IMR-90 (cell line): Measurements from ENCODE around the gene ZNF467. TPM values are rescaled to one million over a fixed set of nuclear protein-coding genes. Genes with fewer than 3 reads are reported as not detected.

Experiments used
- ATAC-seq: fragments of 200-7000 bp; cut with Tn5 transposase; 2 replicates; pipeline ENCODE4 v1.9.1; 2020; ENCODE audit warnings: low read depth, mild to moderate bottlenecking, moderate library complexity
- BruUV-seq: library from RNA; stranded (reverse); fragments of 400-500 nt; replicated peaks from 2 replicates; lab custom pipeline; 2021; lab: Mats Ljungman, UMichigan
- CTCF ChIA-PET: fragments of 300-600 bp; formaldehyde crosslinking; extraction: SDS; loops from one replicate; lab custom pipeline; 2021; ENCODE audit warnings: antibody characterized with exemption; lab: Yijun Ruan, JAX
- POLR2A ChIA-PET: fragments of 300-600 bp; sonication (Branson Sonifier 250); formaldehyde crosslinking; loops from one replicate; lab custom pipeline; 2022; ENCODE audit warnings: antibody characterized with exemption; ENCODE audit not compliant: unreplicated experiment; lab: Charles Lee
- DNase-seq: peaks from one replicate; pipeline ENCODE4 v3.0.0; 2013
- H2AFZ ChIP-seq: replicated peaks from 2 replicates; pipeline ENCODE3; 2013; ENCODE audit warnings: low read length, mild to moderate bottlenecking; ENCODE audit not compliant: poor library complexity
- H2AK5ac ChIP-seq: 2 replicates; pipeline ENCODE4 v1.6.1; 2013; ENCODE audit warnings: low read depth, low read length, inconsistent platforms
- H2AK9ac ChIP-seq: replicated peaks from 2 replicates; pipeline ENCODE3; 2013; ENCODE audit warnings: mild to moderate bottlenecking, low read depth, low read length, moderate library complexity; ENCODE audit not compliant: poor library complexity
- H2BK120ac ChIP-seq: 2 replicates; pipeline ENCODE4 v1.6.1; 2013; ENCODE audit warnings: low read depth, low read length, inconsistent platforms
- H2BK15ac ChIP-seq: 3 replicates; pipeline ENCODE4 v1.6.1; 2013; ENCODE audit warnings: low read depth, low read length, inconsistent platforms
- H2BK20ac ChIP-seq: 2 replicates; pipeline ENCODE4 v1.6.1; 2013; ENCODE audit warnings: low read depth, mild to moderate bottlenecking, inconsistent platforms, low read length, moderate library complexity
- H2BK5ac ChIP-seq: 2 replicates; pipeline ENCODE4 v1.6.1; 2013; ENCODE audit warnings: mild to moderate bottlenecking, low read depth, low read length, inconsistent platforms; ENCODE audit not compliant: poor library complexity, severe bottlenecking
- H3K14ac ChIP-seq: replicated peaks from 2 replicates; pipeline ENCODE4 v1.6.1; 2013; ENCODE audit warnings: low read depth, low read length, inconsistent platforms
- H3K18ac ChIP-seq: 2 replicates; pipeline ENCODE4 v1.6.1; 2013; ENCODE audit warnings: low read depth, low read length, control low read depth
- H3K23ac ChIP-seq: 2 replicates; pipeline ENCODE4 v1.6.1; 2013; ENCODE audit warnings: low read depth, low read length, inconsistent platforms
- H3K27ac ChIP-seq: 2 replicates; pipeline ENCODE4 v1.5.1; 2013; ENCODE audit warnings: mild to moderate bottlenecking, control low read depth, low read length; ENCODE audit not compliant: insufficient read depth
- H3K27me3 ChIP-seq: 2 replicates; pipeline ENCODE4 v1.6.1; 2013; ENCODE audit warnings: low read length; ENCODE audit not compliant: control insufficient read depth, insufficient read depth
- H3K36me3 ChIP-seq: 2 replicates; pipeline ENCODE4 v1.6.1; 2013; ENCODE audit warnings: low read length, mixed read lengths; ENCODE audit not compliant: control insufficient read depth, insufficient read depth
- H3K4ac ChIP-seq: 2 replicates; pipeline ENCODE4 v1.6.1; 2013; ENCODE audit warnings: low read depth, low read length, inconsistent platforms
- H3K4me1 ChIP-seq: 2 replicates; pipeline ENCODE4 v1.6.1; 2013; ENCODE audit warnings: low read length, mixed read lengths; ENCODE audit not compliant: control insufficient read depth, insufficient read depth
- H3K4me2 ChIP-seq: 2 replicates; pipeline ENCODE4 v1.6.1; 2013; ENCODE audit warnings: low read depth, mild to moderate bottlenecking, control low read depth, low read length, moderate library complexity
- H3K4me3 ChIP-seq: 2 replicates; pipeline ENCODE4 v1.5.1; 2013; ENCODE audit warnings: low read depth, mild to moderate bottlenecking, control low read depth, low read length, moderate library complexity; ENCODE audit not compliant: insufficient read depth
- H3K56ac ChIP-seq: 2 replicates; pipeline ENCODE4 v1.6.1; 2013; ENCODE audit warnings: low read length, inconsistent platforms; ENCODE audit not compliant: insufficient read depth; ENCODE audit errors: extremely low read depth
- H3K79me1 ChIP-seq, 2 experiments: 2 replicates each; pipeline ENCODE4 v1.6.1; 2013; ENCODE audit warnings: low read length in 2 of 2, inconsistent platforms in 1 of 2, low read depth in 1 of 2
- H3K9ac ChIP-seq: 2 replicates; pipeline ENCODE4 v1.6.1; 2013; ENCODE audit warnings: low read depth, low read length, control low read depth
- H3K9me1 ChIP-seq: 2 replicates; pipeline ENCODE4 v1.6.1; 2013; ENCODE audit warnings: low read length, inconsistent platforms; ENCODE audit not compliant: insufficient read depth
- H3K9me3 ChIP-seq: 2 replicates; pipeline ENCODE4 v1.6.1; 2013; ENCODE audit warnings: low read length; ENCODE audit not compliant: control insufficient read depth, insufficient read depth
- H4K20me1 ChIP-seq: 2 replicates; pipeline ENCODE4 v1.6.1; 2013; ENCODE audit warnings: low read length, inconsistent platforms; ENCODE audit not compliant: insufficient read depth
- H4K5ac ChIP-seq: 2 replicates; pipeline ENCODE4 v1.6.1; 2013; ENCODE audit warnings: mild to moderate bottlenecking, low read depth, low read length, control low read depth
- H4K8ac ChIP-seq, 2 experiments: 2 replicates each; pipeline ENCODE4 v1.6.1; 2013; ENCODE audit warnings: low read depth in 2 of 2, low read length in 2 of 2, control low read depth in 1 of 2, inconsistent platforms in 1 of 2
- H4K91ac ChIP-seq: 2 replicates; pipeline ENCODE4 v1.6.1; 2013; ENCODE audit warnings: low read depth, low read length, inconsistent platforms; ENCODE audit not compliant: insufficient read depth
- BHLHE40 ChIP-seq: fragments of 150-350 bp; IDR thresholded peaks from 2 replicates; pipeline ENCODE4 v1.6.1; 2016; ENCODE audit warnings: mild to moderate bottlenecking, low read depth, low read length
- FOS ChIP-seq: fragments of 150-350 bp; IDR thresholded peaks from 2 replicates; pipeline ENCODE4 v1.6.1; 2016; ENCODE audit warnings: low read depth, low read length
- MAFK ChIP-seq: IDR thresholded peaks from 2 replicates; pipeline ENCODE4 v1.6.1; 2012; ENCODE audit warnings: low read depth, low read length, improper control_type of control experiment
- MAZ ChIP-seq: IDR thresholded peaks from 2 replicates; pipeline ENCODE4 v1.6.1; 2012; ENCODE audit warnings: low read depth, mild to moderate bottlenecking, low read length, improper control_type of control experiment, moderate library complexity, borderline replicate concordance
- NFE2L2 ChIP-seq: fragments of 150-350 bp; IDR thresholded peaks from 2 replicates; pipeline ENCODE4 v1.6.1; 2016; ENCODE audit warnings: low read depth, mild to moderate bottlenecking, low read length
- SMC3 ChIP-seq: fragments of 150-350 bp; IDR thresholded peaks from 2 replicates; pipeline ENCODE4 v1.6.1; 2016; ENCODE audit warnings: low read depth, mild to moderate bottlenecking, antibody characterized with exemption, low read length, moderate library complexity
- WGBS, 2 experiments: methylation state at CpG; one replicate each; pipeline versions ENCODE4 v1.1.5 to v1.1.7; 2013; ENCODE audit warnings: missing lambda C conversion rate in 2 of 2; ENCODE audit not compliant: insufficient read length in 1 of 2; ENCODE audit errors: extremely low coverage in 2 of 2; 5-methylcytosine and 5-hydroxymethylcytosine counted together
- dilution Hi-C: fragments of 300-500 bp; cut with HindIII; formaldehyde crosslinking; loops from one replicate; pipeline ENCODE4 v1.14.3; 2018; ENCODE audit warnings: low sequenced_read_pairs; ENCODE audit not compliant: unreplicated experiment
- in situ Hi-C: fragments of 300-500 bp; cut with MboI; formaldehyde crosslinking; loops from 3 replicates; pipeline ENCODE4 v1.14.3; 2019; ENCODE audit warnings: low sequenced_read_pairs, inconsistent platforms, mixed read lengths
- intact Hi-C: fragments of 100-400 bp; cut with micrococcal nuclease; formaldehyde crosslinking; loops from 2 replicates; pipeline ENCODE4 v1.10.0; 2022
- polyA plus RNA-seq, 3 experiments: library from polyadenylated mRNA; depleted of rRNA; stranded (reverse); fragments of >200 nt; gene quantifications; 2 replicates each; pipeline ENCODE4 v1.2.3, GENCODE V29; 2012; ENCODE audit warnings: low replicate concordance in 1 of 3
- total RNA-seq: library from RNA; depleted of rRNA; stranded (reverse); fragments of >200 nt; gene quantifications from 2 replicates; pipeline ENCODE4 v1.2.3, GENCODE V29; 2012
- TF ChIP-seq, protein P1 (sequence below): fragments of 150-350 bp; IDR thresholded peaks from 2 replicates; pipeline ENCODE4 v1.6.1; 2016; ENCODE audit warnings: low read depth, mild to moderate bottlenecking, low read length, moderate library complexity, borderline replicate concordance
- TF ChIP-seq, protein P2 (sequence below): fragments of 150-350 bp; IDR thresholded peaks from 2 replicates; pipeline ENCODE4 v1.6.1; 2017; ENCODE audit warnings: mild to moderate bottlenecking, antibody characterized with exemption, low read length, low read depth

The ZNF467 gene
- total and polyA plus RNA-seq, 2 of the 4 experiments (the other 2 are of a cell fraction): 0.67 TPM; not detected in 1

GRCh38 chr7:149787428-149788299 lies 14.3 kb upstream of the ZNF467 start (continued):
- TF ChIP-seq, protein P1, sequence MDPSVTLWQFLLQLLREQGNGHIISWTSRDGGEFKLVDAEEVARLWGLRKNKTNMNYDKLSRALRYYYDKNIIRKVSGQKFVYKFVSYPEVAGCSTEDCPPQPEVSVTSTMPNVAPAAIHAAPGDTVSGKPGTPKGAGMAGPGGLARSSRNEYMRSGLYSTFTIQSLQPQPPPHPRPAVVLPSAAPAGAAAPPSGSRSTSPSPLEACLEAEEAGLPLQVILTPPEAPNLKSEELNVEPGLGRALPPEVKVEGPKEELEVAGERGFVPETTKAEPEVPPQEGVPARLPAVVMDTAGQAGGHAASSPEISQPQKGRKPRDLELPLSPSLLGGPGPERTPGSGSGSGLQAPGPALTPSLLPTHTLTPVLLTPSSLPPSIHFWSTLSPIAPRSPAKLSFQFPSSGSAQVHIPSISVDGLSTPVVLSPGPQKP: no peak

DNA sequence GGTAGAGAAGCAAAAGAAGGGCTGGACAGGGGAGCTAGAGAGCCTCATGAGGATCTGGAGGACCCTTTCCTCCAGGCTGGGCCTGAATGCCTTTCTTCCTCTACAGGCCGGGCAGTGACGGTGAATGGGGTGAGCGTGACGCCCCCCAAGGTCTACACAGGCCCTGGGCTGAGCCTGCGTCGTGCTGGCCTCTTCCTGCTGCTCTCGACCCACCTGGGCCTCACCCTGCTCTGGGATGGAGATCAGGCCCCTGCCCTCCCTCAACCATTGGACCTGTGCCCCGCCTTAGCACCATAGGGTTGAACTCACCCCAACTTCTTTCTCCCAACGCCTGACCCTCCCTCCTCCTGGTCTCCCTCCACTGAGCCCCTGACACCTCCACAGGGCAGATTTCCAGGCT lies 12.6 kb upstream of the ZNF467 start:
- no peak overlapping the region for H2BK15ac ChIP-seq
- dilution Hi-C loops: no loop called here
- ATAC-seq (no peak), DNase-seq (no peak)
- no peaks in the 10 kb centered on the region for H3K36me3 ChIP-seq
- H3K4me3 ChIP-seq: no peak overlapping the region
- no peak overlapping the region for H3K23ac ChIP-seq
- peaks cover 41% of the 10 kb centered on the region; the same call in 1 of the 2 replicates for H3K27me3 ChIP-seq
- H3K9me1 ChIP-seq: no peaks in the 10 kb centered on the region
- no peak overlapping the region for H2BK120ac ChIP-seq
- no peak overlapping the region for H3K18ac ChIP-seq
- H3K56ac ChIP-seq: no peak overlapping the region
- H3K4ac ChIP-seq: no peak overlapping the region
- H2BK20ac ChIP-seq: no peak overlapping the region
- intact Hi-C loops: no loop called here
- H3K9ac ChIP-seq: no peak overlapping the region
- H2AK5ac ChIP-seq: no peak overlapping the region
- H3K79me1 ChIP-seq: no peaks in the 10 kb centered on the region
- ChIA-PET POLR2A (no interaction called here), CTCF (no interaction called here)
- in situ Hi-C loops: no loop called here
- H3K14ac ChIP-seq: no peak overlapping the region
- H4K20me1 ChIP-seq: no peaks in the 10 kb centered on the region
- H3K4me1 ChIP-seq: no peaks in the 10 kb centered on the region
- no peak overlapping the region for H3K27ac ChIP-seq
- H4K5ac ChIP-seq: no peak overlapping the region
- H2BK5ac ChIP-seq: no peak overlapping the region
- H3K9me3 ChIP-seq: no peaks in the 10 kb centered on the region
- no peak overlapping the region for H4K91ac ChIP-seq
- H2AFZ ChIP-seq: no peak overlapping the region
- no peak overlapping the region for H4K8ac ChIP-seq
- BruUV-seq: no TSS peak
- no peak overlapping the region for H2AK9ac ChIP-seq
- WGBS, 2 experiments: 57% methylated on average over 5 of the region's 9 CpGs; no CpG with 5 or more reads in 1 of the 2 experiments
- no peak overlapping the region for H3K4me2 ChIP-seq
- TF ChIP-seq, protein P1: no peak
- TF ChIP-seq BHLHE40 (no peak), MAFK (no peak), NFE2L2 (no peak), SMC3 (no peak), FOS (no peak), MAZ (no peak)
- TF ChIP-seq, protein P2, sequence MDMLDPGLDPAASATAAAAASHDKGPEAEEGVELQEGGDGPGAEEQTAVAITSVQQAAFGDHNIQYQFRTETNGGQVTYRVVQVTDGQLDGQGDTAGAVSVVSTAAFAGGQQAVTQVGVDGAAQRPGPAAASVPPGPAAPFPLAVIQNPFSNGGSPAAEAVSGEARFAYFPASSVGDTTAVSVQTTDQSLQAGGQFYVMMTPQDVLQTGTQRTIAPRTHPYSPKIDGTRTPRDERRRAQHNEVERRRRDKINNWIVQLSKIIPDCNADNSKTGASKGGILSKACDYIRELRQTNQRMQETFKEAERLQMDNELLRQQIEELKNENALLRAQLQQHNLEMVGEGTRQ: no peak
